HEK293 (cell line): ENCODE results near the gene ETNPPL.

ENCODE experiments used
- CTCF ChIA-PET: fragments of 350-600 bp; formaldehyde crosslinking; extraction: SDS; loops from one replicate; lab custom pipeline; 2021; ENCODE audit warnings: antibody characterized with exemption; lab: Yijun Ruan, JAX
- POLR2A ChIA-PET: fragments of 300-600 bp; formaldehyde crosslinking; extraction: SDS; loops from one replicate; lab custom pipeline; 2020; ENCODE audit warnings: antibody characterized with exemption, inconsistent platforms; lab: Yijun Ruan, JAX
- H3K27ac ChIP-seq: fragments of 200-500 bp; sonication (Bioruptor generic); 2 replicates; pipeline ENCODE4 v1.5.1; 2014; ENCODE audit warnings: low read depth, low read length, control low read depth, inconsistent platforms; ENCODE audit errors: extremely low read depth
- H3K36me3 ChIP-seq, 2 experiments: fragments of 200-500 bp in 1 of 2; sonication (Bioruptor generic) in 1 of 2; 1 replicate in 1 of 2; 2 replicates in 1 of 2; pipeline ENCODE4 v1.5.1; 2014 to 2017; ENCODE audit warnings: inconsistent platforms in 2 of 2, low read length in 2 of 2; ENCODE audit not compliant: control insufficient read depth in 2 of 2, insufficient read depth in 1 of 2
- H3K4me1 ChIP-seq: fragments of 200-500 bp; sonication (Bioruptor generic); 2 replicates; pipeline ENCODE4 v1.5.1; 2014; ENCODE audit warnings: mild to moderate bottlenecking, low read length, inconsistent platforms; ENCODE audit not compliant: control insufficient read depth, insufficient read depth
- H3K4me3 ChIP-seq: 2 replicates; pipeline ENCODE4 v1.5.1; 2011; ENCODE audit warnings: low read depth, mild to moderate bottlenecking, control low read depth, low read length, moderate library complexity
- H3K9me3 ChIP-seq: fragments of 200-500 bp; sonication (Bioruptor generic); 2 replicates; pipeline ENCODE4 v1.5.1; 2014; ENCODE audit warnings: low read depth, low read length, inconsistent platforms; ENCODE audit not compliant: control insufficient read depth, insufficient read depth
- GLIS1 ChIP-seq: fragments of 450-650 bp; formaldehyde crosslinking; IDR thresholded peaks from 2 replicates; pipeline ENCODE4 v1.5.1; 2016; ENCODE audit warnings: missing biosample characterization, missing genetic modification characterization
- WT1 ChIP-seq: fragments of 450-650 bp; formaldehyde crosslinking; IDR thresholded peaks from 2 replicates; pipeline ENCODE4 v1.5.1; 2016; ENCODE audit warnings: missing biosample characterization, missing genetic modification characterization
- ZNF223 ChIP-seq: fragments of 450-650 bp; formaldehyde crosslinking; IDR thresholded peaks from 2 replicates; pipeline ENCODE4 v1.5.1; 2016; ENCODE audit warnings: missing biosample characterization, missing genetic modification characterization
- ZNF239 ChIP-seq: fragments of 450-650 bp; formaldehyde crosslinking; IDR thresholded peaks from 2 replicates; pipeline ENCODE4 v1.5.1; 2016; ENCODE audit warnings: missing biosample characterization, missing genetic modification characterization
- ZNF274 ChIP-seq, 2 experiments: fragments of 200-500 bp in 1 of 2; fragments of 450-650 bp in 1 of 2; sonication (Bioruptor generic) in 1 of 2; formaldehyde crosslinking in 1 of 2; IDR thresholded peaks; 2 replicates each; pipeline versions ENCODE4 v1.5.1 to v1.6.1; 2014 to 2016; ENCODE audit warnings: borderline replicate concordance in 1 of 2, inconsistent platforms in 1 of 2, low read length in 1 of 2, missing biosample characterization in 1 of 2, missing genetic modification characterization in 1 of 2
- ZNF521 ChIP-seq: fragments of 450-650 bp; formaldehyde crosslinking; IDR thresholded peaks from 2 replicates; pipeline ENCODE4 v1.5.1; 2017; ENCODE audit warnings: missing biosample characterization, mild to moderate bottlenecking, missing genetic modification characterization
- ZNF544 ChIP-seq: fragments of 450-650 bp; formaldehyde crosslinking; IDR thresholded peaks from 2 replicates; pipeline ENCODE4 v1.5.0; 2017; ENCODE audit warnings: missing biosample characterization, missing genetic modification characterization
- ZNF555 ChIP-seq: fragments of 450-650 bp; formaldehyde crosslinking; conservative IDR thresholded peaks from 2 replicates; pipeline ENCODE4 v1.5.1; 2017; ENCODE audit warnings: missing biosample characterization, mild to moderate bottlenecking, missing genetic modification characterization, inconsistent platforms
- ZNF629 ChIP-seq: fragments of 450-650 bp; formaldehyde crosslinking; IDR thresholded peaks from 2 replicates; pipeline ENCODE4 v1.5.1; 2017; ENCODE audit warnings: missing biosample characterization, missing genetic modification characterization
- ZSCAN30 ChIP-seq: fragments of 450-650 bp; IDR thresholded peaks from 2 replicates; pipeline ENCODE4 v1.5.1; 2018; ENCODE audit warnings: missing biosample characterization, mild to moderate bottlenecking, missing genetic modification characterization, moderate library complexity
- ZXDB ChIP-seq: fragments of 450-650 bp; formaldehyde crosslinking; IDR thresholded peaks from 2 replicates; pipeline ENCODE4 v1.5.1; 2016; ENCODE audit warnings: missing biosample characterization, missing genetic modification characterization
- TF ChIP-seq, protein P1 (sequence below): fragments of 450-650 bp; formaldehyde crosslinking; IDR thresholded peaks from 2 replicates; pipeline ENCODE4 v1.5.1; 2016; ENCODE audit warnings: missing biosample characterization, missing genetic modification characterization, low read depth
- TF ChIP-seq, protein P2 (sequence below): fragments of 450-650 bp; IDR thresholded peaks from 2 replicates; pipeline ENCODE4 v1.5.1; 2018; ENCODE audit warnings: missing biosample characterization, missing genetic modification characterization
- TF ChIP-seq, protein P3 (sequence below): fragments of 450-650 bp; formaldehyde crosslinking; IDR thresholded peaks from 2 replicates; pipeline ENCODE4 v1.5.1; 2016; ENCODE audit warnings: missing biosample characterization, missing genetic modification characterization
- TF ChIP-seq, protein P4 (sequence below): sonication (generic); formaldehyde crosslinking; IDR thresholded peaks from 2 replicates; pipeline ENCODE4 v1.8.1; 2022; ENCODE audit warnings: mild to moderate bottlenecking, moderate library complexity, missing genetic modification reagents
- TF ChIP-seq, protein P5 (sequence below): fragments of 450-650 bp; formaldehyde crosslinking; IDR thresholded peaks from 2 replicates; pipeline ENCODE4 v1.5.1; 2016; ENCODE audit warnings: missing biosample characterization, missing genetic modification characterization
- TF ChIP-seq, protein P6 (sequence below): fragments of 450-650 bp; formaldehyde crosslinking; IDR thresholded peaks from 2 replicates; pipeline ENCODE4 v1.5.1; 2016; ENCODE audit warnings: missing biosample characterization, missing genetic modification characterization, borderline replicate concordance

ETNPPL gene

DNA sequence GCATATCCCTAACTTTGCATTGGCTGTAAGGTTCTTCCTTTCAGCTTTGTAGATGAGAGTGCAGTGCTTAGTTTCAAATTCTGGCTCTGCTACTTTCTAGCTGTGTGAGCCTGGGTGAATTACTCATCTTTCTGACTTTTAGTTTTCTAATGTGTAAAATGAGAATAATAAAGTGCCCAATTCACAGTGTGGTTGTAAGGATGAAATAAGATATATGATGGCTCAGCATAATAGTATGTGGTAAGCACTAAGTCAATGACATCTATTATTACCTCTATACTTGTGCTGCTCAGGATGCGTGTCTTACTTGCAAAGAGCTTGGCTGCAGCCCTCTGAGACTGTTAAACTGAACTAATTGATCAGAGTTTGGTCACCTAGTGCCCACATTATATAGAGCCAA lies 30.6 kb upstream of the ETNPPL start:
- no peak for TF ChIP-seq ZNF274 (IDR thresholded peaks at IDR 0.05; ENCODE audit: low read length)
- TF ChIP-seq ZNF274 (tag by site-specific recombination; IDR thresholded peaks at IDR 0.05; ENCODE audit: borderline replicate concordance) = no peak
- no peak for TF ChIP-seq ZSCAN30
- TF ChIP-seq ZNF555 (tag by site-specific recombination) = no peak
- TF ChIP-seq, protein P1, sequence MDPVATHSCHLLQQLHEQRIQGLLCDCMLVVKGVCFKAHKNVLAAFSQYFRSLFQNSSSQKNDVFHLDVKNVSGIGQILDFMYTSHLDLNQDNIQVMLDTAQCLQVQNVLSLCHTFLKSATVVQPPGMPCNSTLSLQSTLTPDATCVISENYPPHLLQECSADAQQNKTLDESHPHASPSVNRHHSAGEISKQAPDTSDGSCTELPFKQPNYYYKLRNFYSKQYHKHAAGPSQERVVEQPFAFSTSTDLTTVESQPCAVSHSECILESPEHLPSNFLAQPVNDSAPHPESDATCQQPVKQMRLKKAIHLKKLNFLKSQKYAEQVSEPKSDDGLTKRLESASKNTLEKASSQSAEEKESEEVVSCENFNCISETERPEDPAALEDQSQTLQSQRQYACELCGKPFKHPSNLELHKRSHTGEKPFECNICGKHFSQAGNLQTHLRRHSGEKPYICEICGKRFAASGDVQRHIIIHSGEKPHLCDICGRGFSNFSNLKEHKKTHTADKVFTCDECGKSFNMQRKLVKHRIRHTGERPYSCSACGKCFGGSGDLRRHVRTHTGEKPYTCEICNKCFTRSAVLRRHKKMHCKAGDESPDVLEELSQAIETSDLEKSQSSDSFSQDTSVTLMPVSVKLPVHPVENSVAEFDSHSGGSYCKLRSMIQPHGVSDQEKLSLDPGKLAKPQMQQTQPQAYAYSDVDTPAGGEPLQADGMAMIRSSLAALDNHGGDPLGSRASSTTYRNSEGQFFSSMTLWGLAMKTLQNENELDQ (tag by site-specific recombination) = no peak
- TF ChIP-seq ZXDB = no peak
- TF ChIP-seq, protein P2, sequence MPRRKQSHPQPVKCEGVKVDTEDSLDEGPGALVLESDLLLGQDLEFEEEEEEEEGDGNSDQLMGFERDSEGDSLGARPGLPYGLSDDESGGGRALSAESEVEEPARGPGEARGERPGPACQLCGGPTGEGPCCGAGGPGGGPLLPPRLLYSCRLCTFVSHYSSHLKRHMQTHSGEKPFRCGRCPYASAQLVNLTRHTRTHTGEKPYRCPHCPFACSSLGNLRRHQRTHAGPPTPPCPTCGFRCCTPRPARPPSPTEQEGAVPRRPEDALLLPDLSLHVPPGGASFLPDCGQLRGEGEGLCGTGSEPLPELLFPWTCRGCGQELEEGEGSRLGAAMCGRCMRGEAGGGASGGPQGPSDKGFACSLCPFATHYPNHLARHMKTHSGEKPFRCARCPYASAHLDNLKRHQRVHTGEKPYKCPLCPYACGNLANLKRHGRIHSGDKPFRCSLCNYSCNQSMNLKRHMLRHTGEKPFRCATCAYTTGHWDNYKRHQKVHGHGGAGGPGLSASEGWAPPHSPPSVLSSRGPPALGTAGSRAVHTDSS (tag by site-specific recombination) = no peak
- no peak for TF ChIP-seq GLIS1 (tag by site-specific recombination)
- TF ChIP-seq, protein P3, sequence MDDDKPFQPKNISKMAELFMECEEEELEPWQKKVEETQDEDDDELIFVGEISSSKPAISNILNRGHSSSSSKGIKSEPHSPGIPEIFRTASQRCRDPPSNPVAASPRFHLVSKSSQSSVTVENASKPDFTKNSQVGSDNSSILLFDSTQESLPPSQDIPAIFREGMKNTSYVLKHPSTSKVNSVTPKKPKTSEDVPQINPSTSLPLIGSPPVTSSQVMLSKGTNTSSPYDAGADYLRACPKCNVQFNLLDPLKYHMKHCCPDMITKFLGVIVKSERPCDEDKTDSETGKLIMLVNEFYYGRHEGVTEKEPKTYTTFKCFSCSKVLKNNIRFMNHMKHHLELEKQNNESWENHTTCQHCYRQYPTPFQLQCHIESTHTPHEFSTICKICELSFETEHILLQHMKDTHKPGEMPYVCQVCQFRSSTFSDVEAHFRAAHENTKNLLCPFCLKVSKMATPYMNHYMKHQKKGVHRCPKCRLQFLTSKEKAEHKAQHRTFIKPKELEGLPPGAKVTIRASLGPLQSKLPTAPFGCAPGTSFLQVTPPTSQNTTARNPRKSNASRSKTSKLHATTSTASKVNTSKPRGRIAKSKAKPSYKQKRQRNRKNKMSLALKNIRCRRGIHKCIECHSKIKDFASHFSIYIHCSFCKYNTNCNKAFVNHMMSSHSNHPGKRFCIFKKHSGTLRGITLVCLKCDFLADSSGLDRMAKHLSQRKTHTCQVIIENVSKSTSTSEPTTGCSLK (tag by site-specific recombination) = no peak
- ChIA-PET CTCF (no interaction called here), POLR2A (no interaction called here)
- Histone ChIP-seq H3K9me3 (no peaks in the 10 kb centered on the region), H3K36me3 (no peaks in the 10 kb centered on the region), H3K4me3 (no peak overlapping the region), H3K4me1 (no peaks in the 10 kb centered on the region), H3K27ac (no peak overlapping the region)

DNA sequence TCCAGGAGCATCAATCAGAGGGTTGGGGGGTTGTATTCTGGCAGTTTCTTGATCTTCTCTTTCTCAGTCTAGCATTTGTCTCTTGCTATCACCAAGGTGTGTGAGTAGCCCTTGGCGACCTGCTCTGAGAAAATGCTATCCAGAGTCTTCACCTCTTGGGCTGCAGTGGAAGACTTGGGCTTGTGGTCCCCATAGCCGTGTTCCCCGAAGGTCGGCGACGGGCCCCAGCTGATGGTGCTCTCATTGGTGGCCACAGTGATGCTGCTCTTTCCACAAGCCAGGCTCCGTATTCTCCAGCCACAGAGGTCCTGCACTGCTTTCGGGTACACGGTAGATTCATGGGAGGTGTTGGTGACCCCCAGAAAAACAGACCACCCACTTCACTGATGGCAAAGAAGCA lies 25.9 kb upstream of the ETNPPL start:
- ChIA-PET CTCF (no interaction called here), POLR2A (no interaction called here)
- no peak overlapping the region for H3K4me3 ChIP-seq

More for the DNA sequence above, 25.9 kb upstream of the ETNPPL start:
- H3K27ac ChIP-seq = no peak overlapping the region
- no peaks in the 10 kb centered on the region for H3K4me1 ChIP-seq
- no peak for TF ChIP-seq ZNF629 (tag by site-specific recombination)
- TF ChIP-seq, protein P4, sequence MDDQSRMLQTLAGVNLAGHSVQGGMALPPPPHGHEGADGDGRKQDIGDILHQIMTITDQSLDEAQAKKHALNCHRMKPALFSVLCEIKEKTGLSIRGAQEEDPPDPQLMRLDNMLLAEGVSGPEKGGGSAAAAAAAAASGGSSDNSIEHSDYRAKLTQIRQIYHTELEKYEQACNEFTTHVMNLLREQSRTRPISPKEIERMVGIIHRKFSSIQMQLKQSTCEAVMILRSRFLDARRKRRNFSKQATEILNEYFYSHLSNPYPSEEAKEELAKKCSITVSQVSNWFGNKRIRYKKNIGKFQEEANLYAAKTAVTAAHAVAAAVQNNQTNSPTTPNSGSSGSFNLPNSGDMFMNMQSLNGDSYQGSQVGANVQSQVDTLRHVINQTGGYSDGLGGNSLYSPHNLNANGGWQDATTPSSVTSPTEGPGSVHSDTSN = no peak
- TF ChIP-seq WT1 (tag by site-specific recombination) = no peak
- TF ChIP-seq, protein P5, sequence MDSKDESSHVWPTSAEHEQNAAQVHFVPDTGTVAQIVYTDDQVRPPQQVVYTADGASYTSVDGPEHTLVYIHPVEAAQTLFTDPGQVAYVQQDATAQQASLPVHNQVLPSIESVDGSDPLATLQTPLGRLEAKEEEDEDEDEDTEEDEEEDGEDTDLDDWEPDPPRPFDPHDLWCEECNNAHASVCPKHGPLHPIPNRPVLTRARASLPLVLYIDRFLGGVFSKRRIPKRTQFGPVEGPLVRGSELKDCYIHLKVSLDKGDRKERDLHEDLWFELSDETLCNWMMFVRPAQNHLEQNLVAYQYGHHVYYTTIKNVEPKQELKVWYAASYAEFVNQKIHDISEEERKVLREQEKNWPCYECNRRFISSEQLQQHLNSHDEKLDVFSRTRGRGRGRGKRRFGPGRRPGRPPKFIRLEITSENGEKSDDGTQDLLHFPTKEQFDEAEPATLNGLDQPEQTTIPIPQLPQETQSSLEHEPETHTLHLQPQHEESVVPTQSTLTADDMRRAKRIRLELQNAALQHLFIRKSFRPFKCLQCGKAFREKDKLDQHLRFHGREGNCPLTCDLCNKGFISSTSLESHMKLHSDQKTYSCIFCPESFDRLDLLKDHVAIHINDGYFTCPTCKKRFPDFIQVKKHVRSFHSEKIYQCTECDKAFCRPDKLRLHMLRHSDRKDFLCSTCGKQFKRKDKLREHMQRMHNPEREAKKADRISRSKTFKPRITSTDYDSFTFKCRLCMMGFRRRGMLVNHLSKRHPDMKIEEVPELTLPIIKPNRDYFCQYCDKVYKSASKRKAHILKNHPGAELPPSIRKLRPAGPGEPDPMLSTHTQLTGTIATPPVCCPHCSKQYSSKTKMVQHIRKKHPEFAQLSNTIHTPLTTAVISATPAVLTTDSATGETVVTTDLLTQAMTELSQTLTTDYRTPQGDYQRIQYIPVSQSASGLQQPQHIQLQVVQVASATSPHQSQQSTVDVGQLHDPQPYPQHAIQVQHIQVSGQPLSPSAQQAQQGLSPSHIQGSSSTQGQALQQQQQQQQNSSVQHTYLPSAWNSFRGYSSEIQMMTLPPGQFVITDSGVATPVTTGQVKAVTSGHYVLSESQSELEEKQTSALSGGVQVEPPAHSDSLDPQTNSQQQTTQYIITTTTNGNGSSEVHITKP (tag by site-specific recombination) = no peak
- TF ChIP-seq ZNF544 = no peak
- no peak for TF ChIP-seq ZNF521
- no peak for TF ChIP-seq ZNF239 (tag by site-specific recombination)
- TF ChIP-seq ZNF223 = no peak
- TF ChIP-seq, protein P6, sequence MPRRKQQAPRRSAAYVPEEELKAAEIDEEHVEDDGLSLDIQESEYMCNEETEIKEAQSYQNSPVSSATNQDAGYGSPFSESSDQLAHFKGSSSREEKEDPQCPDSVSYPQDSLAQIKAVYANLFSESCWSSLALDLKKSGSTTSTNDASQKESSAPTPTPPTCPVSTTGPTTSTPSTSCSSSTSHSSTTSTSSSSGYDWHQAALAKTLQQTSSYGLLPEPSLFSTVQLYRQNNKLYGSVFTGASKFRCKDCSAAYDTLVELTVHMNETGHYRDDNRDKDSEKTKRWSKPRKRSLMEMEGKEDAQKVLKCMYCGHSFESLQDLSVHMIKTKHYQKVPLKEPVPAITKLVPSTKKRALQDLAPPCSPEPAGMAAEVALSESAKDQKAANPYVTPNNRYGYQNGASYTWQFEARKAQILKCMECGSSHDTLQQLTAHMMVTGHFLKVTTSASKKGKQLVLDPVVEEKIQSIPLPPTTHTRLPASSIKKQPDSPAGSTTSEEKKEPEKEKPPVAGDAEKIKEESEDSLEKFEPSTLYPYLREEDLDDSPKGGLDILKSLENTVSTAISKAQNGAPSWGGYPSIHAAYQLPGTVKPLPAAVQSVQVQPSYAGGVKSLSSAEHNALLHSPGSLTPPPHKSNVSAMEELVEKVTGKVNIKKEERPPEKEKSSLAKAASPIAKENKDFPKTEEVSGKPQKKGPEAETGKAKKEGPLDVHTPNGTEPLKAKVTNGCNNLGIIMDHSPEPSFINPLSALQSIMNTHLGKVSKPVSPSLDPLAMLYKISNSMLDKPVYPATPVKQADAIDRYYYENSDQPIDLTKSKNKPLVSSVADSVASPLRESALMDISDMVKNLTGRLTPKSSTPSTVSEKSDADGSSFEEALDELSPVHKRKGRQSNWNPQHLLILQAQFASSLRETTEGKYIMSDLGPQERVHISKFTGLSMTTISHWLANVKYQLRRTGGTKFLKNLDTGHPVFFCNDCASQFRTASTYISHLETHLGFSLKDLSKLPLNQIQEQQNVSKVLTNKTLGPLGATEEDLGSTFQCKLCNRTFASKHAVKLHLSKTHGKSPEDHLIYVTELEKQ (tag by site-specific recombination) = no peak
- H3K36me3 ChIP-seq = no peaks in the 10 kb centered on the region
- no peaks in the 10 kb centered on the region for H3K9me3 ChIP-seq
